Measurements from ENCODE around the gene ARHGEF18. TPM values are rescaled to one million over a fixed set of nuclear protein-coding genes. Genes with fewer than 3 reads are reported as not detected.

ARHGEF18 gene
- total and polyA plus RNA-seq, 2 of the 13 experiments (the other 11 are each of a cell fraction or from before 2014, with no cell fraction given), result 4.2 to 17.5 TPM

DNA sequence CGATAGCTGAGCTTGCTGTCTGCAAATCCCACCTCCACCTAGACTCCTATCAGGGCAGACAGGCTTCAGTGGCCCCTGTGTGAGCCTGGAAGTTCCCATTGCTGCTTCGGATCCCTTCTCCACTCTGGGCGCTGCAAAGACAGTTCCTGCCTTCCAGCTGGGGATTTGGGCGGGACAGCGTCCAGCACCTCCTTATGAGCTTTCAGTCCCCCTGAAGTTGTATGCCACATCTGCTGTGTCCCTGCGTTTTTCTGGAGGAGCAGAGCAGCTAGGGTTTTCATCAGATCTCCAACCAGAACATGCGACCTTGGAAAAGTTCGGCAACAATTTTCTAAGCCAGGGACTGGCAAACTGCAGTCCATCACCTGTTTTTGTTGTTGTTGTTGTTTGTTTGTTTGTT lies 38.0 kb downstream of the ARHGEF18 start (continued):
- TF ChIP-seq, protein P1, sequence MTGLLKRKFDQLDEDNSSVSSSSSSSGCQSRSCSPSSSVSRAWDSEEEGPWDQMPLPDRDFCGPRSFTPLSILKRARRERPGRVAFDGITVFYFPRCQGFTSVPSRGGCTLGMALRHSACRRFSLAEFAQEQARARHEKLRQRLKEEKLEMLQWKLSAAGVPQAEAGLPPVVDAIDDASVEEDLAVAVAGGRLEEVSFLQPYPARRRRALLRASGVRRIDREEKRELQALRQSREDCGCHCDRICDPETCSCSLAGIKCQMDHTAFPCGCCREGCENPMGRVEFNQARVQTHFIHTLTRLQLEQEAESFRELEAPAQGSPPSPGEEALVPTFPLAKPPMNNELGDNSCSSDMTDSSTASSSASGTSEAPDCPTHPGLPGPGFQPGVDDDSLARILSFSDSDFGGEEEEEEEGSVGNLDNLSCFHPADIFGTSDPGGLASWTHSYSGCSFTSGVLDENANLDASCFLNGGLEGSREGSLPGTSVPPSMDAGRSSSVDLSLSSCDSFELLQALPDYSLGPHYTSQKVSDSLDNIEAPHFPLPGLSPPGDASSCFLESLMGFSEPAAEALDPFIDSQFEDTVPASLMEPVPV (CRISPR knock-in tag; IDR thresholded peaks at IDR 0.05), result no peak
- TF ChIP-seq CBX1 (IDR thresholded peaks at IDR 0.05; ENCODE audit: low read depth) (no peak), HOXA3 (CRISPR knock-in tag; IDR thresholded peaks at IDR 0.05) (no peak)
- TF ChIP-seq, protein P2, sequence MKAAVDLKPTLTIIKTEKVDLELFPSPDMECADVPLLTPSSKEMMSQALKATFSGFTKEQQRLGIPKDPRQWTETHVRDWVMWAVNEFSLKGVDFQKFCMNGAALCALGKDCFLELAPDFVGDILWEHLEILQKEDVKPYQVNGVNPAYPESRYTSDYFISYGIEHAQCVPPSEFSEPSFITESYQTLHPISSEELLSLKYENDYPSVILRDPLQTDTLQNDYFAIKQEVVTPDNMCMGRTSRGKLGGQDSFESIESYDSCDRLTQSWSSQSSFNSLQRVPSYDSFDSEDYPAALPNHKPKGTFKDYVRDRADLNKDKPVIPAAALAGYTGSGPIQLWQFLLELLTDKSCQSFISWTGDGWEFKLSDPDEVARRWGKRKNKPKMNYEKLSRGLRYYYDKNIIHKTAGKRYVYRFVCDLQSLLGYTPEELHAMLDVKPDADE (CRISPR knock-in tag; IDR thresholded peaks at IDR 0.05), result no peak

DNA sequence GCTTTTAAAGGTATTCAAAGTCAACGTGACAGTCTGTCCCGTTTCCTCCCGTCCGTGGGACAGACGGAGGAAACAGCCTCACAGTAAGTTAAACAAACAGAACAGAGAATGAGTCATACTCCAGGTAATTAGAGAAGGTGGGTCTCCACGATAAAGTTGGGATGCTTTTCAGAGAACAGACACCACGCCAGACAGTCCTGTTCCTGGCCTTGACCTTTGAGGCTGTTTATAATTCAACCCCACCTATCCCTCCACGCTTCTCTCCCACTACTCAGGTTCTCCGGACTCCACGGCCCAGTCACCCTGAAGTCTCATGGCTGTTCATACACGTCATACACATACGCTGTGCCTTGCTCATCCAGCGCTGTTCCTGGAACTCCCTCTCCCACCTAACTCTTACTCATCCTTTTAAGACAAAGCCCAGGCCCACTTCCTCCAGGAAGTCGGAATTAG lies 42.5 kb downstream of the ARHGEF18 start:
- Histone ChIP-seq H3K9me3 (ENCODE audit: low read length) (no peaks in the 10 kb centered on the region), H3K4me1 (ENCODE audit: insufficient read depth, low read length) (peaks cover 34% of the 10 kb centered on the region), H3K79me2 (ENCODE audit: insufficient read depth, low read length) (peaks cover 10% of the 10 kb centered on the region), H3K27me3 (ENCODE audit: control insufficient read depth in 1 of 2, insufficient read depth in 2 of 2, low read length in 2 of 2) (no peaks in the 10 kb centered on the region; a peak in 2 of 5 replicates), H4K20me1 (ENCODE audit: insufficient read depth, low read length) (no peaks in the 10 kb centered on the region), H3K27ac (ENCODE audit: extremely low read length, insufficient read depth, low read length) (no peak overlapping the region), H3K4me3 (replicated peaks in 1 of 3; ENCODE audit: insufficient read depth in 1 of 3, low read depth in 2 of 3, low read length in 3 of 3) (no peak overlapping the region; a peak in 1 of 6 replicates), H3K4me2 (ENCODE audit: low read depth, low read length) (peak overlapping the region; percentile 69), H3K36me3 (replicated peaks in 1 of 2; ENCODE audit: control insufficient read depth in 1 of 2, insufficient read depth in 2 of 2, low read length in 2 of 2) (no peaks in the 10 kb centered on the region), H2AFZ (ENCODE audit: low read length) (no peak overlapping the region), H3K9ac (ENCODE audit: insufficient read depth, low read depth, low read length) (no peak overlapping the region)
- WGBS (ENCODE audit: low lambda C conversion rate), result 3% methylated on average over 14 of the region's 14 CpGs
- intact Hi-C loops (cut with micrococcal nuclease; ENCODE audit: unreplicated experiment), result loop anchor here (10.0 kb wide), 1 partner anchor 104 kb away; a partner anchor contains a TSS
- FAIRE-seq (peak; percentile 80), DNase-seq (ENCODE audit: low spot score) (peak; percentile 77), ATAC-seq (no peak; the same call in 1 of the 3 replicates)
- CTCF ChIA-PET (ENCODE audit: low intra/inter-chr PET ratio, low total read pairs), result no interaction called here
- POLR2A ChIA-PET, result no interaction called here
- in situ Hi-C loops (cut with HindIII; ENCODE audit: extremely low pct_ligation_motif_present, low pct_unique_long_range_greater_than_20kb), result no loop called here
- no TSS peak for BruUV-seq (replicated peaks)
- TF ChIP-seq RXRB (CRISPR knock-in tag; IDR thresholded peaks at IDR 0.05; ENCODE audit: borderline replicate concordance) (0 out of 2 replicates have a peak, but pooled peaks have one; percentile 32), KLF6 (CRISPR knock-in tag; IDR thresholded peaks at IDR 0.05) (no peak), NR2C2 (CRISPR knock-in tag; IDR thresholded peaks at IDR 0.05; ENCODE audit: borderline replicate concordance) (0 out of 2 replicates have a peak, but pooled peaks have one; percentile 24), GTF2F1 (IDR thresholded peaks at IDR 0.05; ENCODE audit: low read length) (no peak), ZNF264 (CRISPR knock-in tag; IDR thresholded peaks at IDR 0.05) (no peak), ZNF775 (CRISPR knock-in tag; IDR thresholded peaks at IDR 0.05; ENCODE audit: borderline replicate concordance) (no peak), ZFP36 (IDR thresholded peaks at IDR 0.05; ENCODE audit: borderline replicate concordance, low read depth, low read length, partially characterized antibody) (no peak), PHF8 (CRISPR knock-in tag; IDR thresholded peaks at IDR 0.05) (no peak), ZSCAN9 (CRISPR knock-in tag; IDR thresholded peaks at IDR 0.05; ENCODE audit: borderline replicate concordance) (no peak), BHLHE40 (IDR thresholded peaks at IDR 0.05; ENCODE audit: low read length) (no peak), ZNF124 (CRISPR knock-in tag; IDR thresholded peaks at IDR 0.05) (no peak), SSRP1 (CRISPR knock-in tag; IDR thresholded peaks at IDR 0.05) (no peak), CBX1 (IDR thresholded peaks at IDR 0.05; ENCODE audit: low read depth) (no peak), TEAD3 (CRISPR knock-in tag; optimal IDR thresholded peaks at IDR 0.05; ENCODE audit: borderline replicate concordance) (no peak), KLF13 (CRISPR knock-in tag; IDR thresholded peaks at IDR 0.05) (no peak), ZFP36L2 (CRISPR knock-in tag; IDR thresholded peaks at IDR 0.05) (no peak)
- TF ChIP-seq, protein P3, sequence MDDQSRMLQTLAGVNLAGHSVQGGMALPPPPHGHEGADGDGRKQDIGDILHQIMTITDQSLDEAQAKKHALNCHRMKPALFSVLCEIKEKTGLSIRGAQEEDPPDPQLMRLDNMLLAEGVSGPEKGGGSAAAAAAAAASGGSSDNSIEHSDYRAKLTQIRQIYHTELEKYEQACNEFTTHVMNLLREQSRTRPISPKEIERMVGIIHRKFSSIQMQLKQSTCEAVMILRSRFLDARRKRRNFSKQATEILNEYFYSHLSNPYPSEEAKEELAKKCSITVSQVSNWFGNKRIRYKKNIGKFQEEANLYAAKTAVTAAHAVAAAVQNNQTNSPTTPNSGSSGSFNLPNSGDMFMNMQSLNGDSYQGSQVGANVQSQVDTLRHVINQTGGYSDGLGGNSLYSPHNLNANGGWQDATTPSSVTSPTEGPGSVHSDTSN (CRISPR knock-in tag; IDR thresholded peaks at IDR 0.05; ENCODE audit: borderline replicate concordance), result no peak
- TF ChIP-seq, protein P4, sequence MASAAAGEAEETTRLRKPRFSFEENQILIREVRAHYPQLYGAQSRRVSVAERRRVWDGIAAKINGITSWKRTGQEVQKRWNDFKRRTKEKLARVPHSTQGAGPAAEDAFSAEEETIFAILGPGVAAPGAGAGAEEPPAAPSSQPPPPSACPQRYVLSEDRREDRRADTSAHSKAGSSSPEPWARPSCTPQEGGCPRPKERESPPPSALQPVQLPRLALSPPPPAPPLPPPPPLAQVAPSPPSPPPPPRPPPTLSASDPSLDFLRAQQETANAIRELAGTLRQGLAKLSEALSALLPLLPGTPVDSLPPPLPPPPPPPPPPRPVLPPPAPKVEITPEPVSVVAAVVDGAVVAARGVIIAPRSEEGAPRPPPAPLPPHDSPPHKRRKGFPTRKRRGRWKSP (CRISPR knock-in tag; IDR thresholded peaks at IDR 0.05), result no peak

Measured in HepG2 (cell line).